Activated CD4-positive, alpha-beta T cell treated with anti-CD3 and anti-CD28 coated beads, Interleukin-2, Interleukin-4, amounts not matched to agents 100 ng/mL and 50 ng/mL, durations not matched to agents 16 hours and 8 hours (primary cell): Measurements from ENCODE around the gene FBXL17.

ENCODE experiments used
- DNase-seq: peaks from one replicate; pipeline ENCODE4 v3.0.0-alpha.2; 2020; ENCODE audit warnings: low spot score

Gene FBXL17

DNA sequence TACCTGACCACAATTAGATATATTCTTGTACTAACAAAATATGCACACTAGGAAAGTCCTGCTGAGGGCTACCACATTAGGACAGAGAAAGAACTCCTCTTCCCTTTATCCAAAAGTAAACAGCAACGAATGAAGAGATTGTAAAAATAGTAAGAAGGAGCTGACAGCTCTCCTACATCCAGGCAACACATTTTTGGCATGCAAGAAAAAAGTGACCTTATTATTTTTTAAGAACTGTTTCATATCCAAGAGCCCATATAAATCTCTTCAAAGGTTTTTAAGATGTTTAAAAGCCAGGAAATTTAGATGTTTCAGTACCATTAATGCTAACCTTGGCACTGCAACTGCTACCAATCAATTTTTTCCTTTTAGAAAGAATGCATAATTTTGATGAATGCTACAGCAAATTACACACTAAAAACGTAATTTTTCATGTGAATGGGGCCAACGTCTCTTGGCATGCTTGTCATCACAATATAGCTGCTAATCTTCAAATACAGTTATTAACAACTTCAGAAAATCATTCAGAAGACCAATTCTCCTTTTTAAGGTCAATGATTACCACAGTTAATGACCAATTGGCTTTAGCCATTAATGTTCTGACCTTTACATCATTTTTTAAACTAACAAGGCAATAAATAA lies 132.0 kb downstream of the FBXL17 start:
- no peak for DNase-seq

DNA sequence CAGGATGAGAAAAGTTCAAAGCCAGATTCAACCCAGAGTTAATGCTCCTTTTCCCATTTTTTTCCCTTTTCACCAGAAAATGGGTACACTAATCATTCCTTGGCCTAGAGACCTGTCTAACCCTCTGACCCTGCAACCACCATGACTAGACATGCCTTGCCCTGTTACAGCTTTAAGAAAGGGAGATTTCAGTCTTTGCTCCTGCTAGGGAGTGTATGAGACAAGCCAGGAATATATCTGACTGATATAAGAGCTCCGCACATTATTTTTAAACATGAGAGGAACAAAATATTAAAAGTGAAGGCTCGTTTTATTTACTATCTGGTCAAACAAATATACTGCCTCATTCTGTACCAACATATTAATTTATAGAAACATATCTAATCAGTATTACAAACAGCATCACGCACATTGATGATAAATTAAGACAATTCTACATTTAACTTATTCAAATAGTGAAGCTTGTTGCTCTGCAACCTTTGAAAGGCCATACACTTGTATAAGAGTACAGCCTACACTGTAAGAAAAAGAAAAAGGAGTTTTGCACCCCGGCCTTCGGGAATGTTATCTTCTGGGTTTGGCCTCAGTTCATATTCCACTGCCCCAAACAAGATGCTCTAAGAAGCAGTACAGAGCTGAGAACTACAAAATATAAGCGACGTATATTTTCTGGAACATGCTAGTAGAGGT lies 132.7 kb downstream of the FBXL17 start:
- DNase-seq, result no peak

DNA sequence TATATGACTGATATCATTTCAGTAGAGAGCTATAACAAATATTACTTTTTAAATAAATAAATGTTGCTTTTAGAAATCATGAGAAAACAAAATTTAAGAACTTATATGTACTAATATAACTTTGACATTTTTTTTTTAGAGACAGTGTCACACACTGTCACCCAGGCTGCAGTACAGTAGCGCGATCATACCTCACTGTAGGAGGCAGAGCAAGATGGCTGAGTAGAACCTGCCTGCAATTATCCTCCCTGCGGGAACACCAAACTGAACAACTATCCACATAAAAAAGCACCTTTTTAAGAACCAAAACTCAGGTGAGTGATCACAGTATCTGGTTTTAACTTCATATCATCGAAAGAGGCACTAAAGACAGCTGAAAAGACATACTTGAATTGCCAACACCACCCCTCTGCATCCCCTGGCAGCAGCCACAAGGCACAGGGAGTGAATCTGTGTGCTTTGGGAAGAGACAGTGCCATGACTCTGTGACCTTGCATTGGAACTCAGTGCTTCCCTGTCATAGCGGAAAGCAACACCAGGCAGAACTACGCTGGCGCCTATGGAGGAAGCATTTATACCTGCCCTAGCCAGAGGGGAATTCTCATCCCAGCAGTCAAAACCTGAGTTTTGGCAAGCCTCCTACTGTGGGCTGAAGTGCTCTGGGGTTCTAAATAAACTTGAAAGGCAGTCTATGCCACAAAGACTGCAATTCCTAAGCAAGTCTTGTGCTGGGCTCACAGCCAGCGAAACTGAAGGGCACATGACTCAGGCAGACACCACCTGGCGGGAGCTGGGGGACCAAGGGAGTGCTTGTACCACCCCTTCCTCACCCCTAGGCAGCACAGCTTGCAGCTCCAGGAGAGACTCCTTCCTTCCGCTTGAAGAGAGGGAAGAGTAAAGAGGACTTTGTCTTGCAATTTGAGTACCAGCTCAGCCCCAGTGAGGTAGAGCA lies 142.7 kb downstream of the FBXL17 start:
- no peak for DNase-seq

DNA sequence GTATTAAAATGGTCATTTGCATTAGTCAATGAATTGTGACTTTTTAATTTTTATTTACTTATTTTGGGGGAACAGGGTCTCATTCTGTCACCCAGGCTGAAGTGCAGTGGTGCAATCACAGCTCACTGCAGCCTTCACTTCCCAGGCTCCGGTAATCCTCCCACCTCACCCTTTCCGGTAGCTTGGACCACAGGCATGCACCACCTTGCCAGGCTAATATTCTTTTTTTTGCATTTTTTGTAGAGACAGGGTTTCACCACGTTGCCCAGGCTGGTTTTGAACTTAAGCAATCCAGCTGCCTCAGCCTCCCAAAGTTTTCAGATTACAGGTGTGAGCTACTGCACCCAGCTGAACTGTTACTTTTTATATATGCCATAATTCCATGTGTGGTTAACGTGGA lies 143.4 kb downstream of the FBXL17 start:
- no peak for DNase-seq

DNA sequence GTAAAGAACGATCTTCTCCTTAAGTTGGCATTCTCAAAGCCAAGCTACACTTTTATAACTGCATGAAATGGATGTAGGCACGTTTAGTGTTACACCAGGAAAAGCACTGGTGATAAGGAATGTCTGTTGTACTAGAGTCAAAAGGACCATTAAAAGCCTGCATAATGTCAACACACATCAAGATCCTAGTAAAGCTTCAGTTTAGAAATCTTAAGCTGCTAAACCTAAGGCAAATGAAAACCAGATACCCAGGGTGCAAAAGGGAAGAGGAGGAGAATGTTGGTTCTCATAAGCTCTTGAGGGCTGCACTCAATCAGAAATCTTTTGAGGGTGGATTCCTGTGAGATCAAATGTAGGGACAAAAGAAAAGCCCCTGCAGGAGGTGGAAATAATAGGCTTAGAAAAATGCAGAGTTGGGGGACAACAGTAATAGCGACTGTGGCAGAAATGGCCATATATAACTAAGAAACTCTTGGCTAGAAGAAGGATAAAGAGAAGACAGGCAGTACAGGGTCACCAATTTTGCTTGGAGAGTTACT lies 148.2 kb downstream of the FBXL17 start:
- DNase-seq, result no peak

DNA sequence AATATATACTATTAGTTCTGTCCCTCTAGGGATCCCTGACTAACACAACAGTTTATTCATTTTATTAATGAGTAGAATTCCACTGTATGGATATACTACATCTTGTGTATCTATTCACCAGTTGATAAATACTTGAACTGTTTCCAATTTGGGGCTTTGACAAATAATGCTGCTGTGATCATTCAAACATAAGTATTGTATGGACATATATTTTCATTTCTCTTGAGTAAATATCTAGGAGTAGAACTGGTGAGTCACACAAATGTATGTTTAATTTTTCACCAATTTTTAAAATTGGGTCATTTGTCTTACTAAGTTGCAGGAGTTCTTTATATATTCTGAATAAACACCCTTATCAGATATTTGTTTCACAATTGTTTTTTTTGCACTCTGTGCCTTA lies 149.1 kb downstream of the FBXL17 start:
- DNase-seq, result no peak

DNA sequence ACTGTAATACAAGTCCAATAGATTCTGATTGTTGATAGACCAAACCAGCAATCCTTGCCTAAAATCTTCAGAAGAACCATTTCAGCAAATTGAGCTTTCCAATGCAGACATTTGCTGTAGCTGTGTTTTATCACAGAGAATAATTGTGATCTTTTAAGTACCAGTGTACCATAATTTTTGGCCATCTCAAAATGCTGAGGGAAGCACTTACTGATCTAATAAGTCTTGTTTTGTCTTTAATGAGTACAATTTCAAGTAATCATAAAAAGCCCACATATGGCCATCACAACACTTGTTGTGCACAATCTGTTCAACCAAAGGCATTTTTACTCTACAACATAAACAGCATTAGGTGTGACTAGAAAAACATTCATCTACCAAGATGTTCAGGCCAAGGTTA lies 159.9 kb downstream of the FBXL17 start:
- DNase-seq, result no peak

DNA sequence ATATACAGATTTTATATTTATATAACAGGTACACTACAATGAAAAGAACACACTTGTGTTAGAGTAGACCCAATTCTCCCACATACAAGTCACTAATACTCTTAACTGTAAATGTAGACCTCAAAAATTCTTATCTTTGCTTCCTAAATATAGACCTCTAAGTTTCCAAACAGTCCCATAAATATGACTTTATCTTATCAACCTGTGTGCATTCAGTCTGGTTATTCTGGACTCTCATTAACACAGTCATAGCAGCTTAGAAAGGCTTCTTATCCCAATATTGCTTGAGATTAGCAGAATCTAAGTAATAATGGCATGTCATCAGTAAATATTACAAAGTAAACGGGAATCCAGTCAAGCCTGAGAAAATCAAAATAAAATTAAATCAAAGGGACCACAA lies 161.1 kb downstream of the FBXL17 start:
- DNase-seq, result no peak

DNA sequence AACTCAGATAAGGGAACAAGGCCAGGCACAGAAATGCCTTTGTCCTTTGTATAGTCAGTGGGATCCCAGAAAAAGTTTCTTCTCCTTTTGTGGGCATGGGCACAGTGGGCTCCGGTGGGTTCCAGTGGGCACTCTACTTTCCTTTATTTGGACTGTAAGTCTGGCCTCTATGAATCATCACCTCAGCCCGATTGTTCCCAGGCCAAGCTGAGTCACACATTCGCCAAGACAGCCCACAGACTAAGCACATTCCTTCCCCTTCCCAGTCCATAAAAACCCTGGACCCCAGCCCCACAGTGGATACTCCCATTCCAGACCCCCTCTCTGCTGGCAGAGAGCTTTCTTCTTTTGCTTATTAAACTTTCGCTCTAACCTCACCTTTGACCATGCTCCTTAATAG lies 165.0 kb downstream of the FBXL17 start:
- DNase-seq, result no peak

DNA sequence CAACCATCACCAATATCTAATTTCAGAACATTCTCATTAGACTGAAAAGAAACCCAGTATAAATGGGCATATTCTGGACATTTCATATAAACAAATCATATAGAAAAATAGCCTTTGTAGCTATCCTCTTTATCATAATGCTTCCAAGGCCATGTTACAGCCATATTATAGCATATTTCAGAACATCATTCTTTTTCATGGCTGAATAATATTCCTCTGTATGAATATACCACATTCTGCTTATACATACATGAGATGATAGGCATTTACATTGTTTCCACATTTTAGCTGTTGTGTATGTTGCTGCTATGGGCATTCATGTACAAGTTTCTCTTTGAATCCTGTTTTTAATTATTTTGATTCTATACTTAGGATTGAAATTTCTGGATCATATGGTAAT lies 167.0 kb downstream of the FBXL17 start:
- no peak for DNase-seq

DNA sequence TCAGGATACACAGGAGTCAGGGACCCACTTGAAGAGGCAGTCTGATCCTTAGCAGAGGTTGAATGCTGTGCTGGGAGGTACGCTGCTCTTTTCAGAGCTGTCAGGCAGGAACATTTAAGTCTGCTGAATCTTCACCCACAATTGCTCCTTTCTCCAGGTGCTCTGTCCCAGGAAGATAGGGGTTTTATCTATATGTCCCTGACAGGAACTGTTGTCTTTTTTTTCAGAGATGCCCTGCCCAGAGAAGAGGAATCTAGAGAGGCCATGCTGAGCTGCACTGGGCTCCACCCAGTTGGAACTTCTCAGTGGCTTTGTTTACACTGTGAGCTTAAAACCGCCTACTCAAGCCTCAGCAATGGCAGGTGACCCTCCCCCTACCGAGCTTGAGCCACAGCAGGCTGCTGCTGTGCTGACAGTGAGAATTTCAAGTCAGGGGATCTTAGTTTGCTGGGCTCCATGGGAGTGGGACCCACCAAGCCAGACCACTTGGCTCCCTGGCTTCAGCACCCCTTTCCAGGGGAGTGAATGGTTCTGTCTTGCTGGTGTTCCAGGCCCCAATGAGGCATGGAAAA lies 169.0 kb downstream of the FBXL17 start:
- DNase-seq, result no peak

DNA sequence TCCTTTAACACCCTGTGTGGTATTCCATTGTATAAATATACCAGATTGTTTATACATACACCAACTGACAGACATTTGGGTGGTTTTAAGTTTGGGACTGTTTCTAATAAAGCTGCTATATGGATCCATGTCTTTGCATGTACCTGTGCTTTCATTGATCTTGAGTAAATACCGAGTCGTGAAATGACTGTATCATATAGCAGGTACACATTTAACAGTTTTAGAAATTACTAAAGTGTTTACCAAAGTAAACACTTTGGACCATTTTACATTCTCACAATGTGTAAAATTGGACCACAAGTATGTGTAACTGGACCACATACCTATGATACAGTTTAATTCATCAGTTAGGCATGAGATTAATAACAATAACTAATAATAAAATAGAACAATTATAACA lies 175.2 kb downstream of the FBXL17 start:
- peak; percentile 3 for DNase-seq

DNA sequence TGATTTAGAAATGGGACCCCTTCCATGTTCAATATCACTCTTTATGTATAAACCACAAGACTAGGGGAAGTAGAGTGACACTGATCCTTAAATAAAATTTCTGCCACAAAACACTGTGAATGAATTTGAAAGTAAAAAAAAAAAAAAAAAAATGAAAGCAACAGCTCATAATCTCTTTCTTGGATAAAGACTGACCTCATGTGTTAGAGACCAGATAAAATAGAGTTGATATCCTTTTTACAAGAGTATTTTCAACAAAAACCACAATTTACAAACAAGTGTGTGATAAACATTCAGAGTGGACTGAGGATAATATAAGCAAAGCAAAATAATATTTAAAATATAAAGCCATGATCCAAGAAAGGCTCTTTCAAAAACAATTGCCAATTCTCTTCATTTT lies 180.2 kb downstream of the FBXL17 start:
- DNase-seq, result no peak

DNA sequence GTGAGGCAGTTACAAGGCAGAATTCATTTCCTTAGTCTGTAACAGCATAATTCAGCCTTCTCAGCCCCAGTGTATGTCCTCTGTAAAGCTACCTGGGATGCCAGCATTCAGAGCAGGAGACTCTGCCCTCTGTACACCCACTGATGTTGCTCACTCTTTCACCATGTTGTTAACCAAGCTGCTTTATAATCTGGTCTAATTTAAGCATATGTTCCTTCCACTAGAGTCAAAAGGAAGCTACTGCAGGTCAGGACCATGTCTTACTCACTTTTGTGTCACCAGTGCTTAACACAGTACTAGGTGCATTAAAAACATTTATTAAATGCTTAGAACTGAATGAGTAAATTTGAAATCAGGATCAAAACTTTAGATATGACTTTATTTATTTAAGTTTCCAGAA lies 185.6 kb downstream of the FBXL17 start:
- no peak for DNase-seq

DNA sequence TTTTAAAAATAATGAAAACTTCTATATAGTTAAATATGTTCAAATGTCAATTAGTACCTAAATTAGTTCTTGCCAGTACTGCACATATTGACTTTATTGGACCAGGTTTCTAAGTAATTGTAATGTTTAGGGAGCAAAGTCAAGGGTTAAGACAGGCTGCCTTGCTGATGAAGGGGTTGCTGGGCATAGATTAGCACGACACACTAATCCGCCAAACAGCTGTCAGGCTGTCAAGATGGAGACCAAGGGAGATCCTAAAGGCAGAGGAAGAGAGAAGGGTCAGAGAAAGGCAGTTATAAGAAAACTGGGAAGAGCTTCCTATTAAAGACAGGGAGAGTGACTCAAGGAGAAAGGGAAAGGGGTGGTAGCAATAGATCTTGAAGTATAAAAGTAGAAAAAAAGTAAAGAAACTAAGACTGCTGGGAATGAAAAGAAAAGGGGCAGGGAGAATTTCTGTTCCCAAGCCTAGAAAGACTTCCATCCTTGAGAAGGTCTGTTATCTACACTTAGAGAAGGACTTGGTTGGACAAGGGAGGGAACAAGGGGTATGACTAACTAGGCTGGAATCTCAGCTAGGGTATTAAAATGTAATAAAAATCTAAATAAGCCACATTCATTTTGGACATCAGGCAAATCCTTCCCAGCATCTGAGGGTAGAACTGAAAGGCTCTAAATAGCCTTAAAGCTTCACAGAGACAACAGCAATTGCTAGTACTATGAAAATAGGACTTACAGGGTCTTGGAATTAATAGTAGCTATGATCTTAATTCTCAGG lies 188.7 kb downstream of the FBXL17 start:
- DNase-seq, result no peak

DNA sequence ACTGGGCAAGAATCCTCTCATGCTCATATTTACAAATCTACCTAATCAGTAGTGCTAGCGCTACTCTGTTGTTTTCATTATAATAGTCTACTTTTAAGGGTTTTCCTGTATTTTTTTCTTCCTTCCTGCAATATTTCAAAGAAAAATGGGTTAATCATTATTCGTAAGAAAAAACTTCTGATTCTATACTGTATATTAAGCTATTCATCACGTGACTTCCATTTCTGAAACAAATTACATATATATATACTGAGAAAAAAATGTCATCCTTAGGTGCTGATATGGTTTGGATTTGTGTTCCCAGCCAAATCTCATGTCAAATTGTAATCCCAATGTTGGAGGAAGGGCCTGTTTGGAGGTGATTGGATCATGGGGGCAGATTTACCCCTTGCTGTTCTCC lies 197.0 kb downstream of the FBXL17 start:
- no peak for DNase-seq

DNA sequence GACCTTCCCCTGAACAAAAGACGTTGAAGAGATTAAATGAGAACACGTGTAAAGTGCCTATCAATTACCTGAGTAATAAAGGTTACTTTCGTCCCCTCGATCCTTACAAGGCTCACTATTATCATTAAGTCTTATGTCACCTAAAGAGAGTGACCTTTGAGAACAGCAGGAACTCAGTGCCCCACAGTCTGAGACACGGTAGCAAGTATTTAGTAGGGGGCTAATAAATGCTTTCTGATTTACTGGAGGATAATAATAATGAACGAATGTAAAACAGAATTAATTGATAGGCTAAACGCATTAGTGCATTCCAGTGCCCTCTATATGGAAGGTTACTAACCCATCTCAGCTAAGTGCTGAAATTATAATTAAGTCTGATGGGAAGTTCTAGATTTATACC lies 199.9 kb downstream of the FBXL17 start:
- DNase-seq, result no peak

DNA sequence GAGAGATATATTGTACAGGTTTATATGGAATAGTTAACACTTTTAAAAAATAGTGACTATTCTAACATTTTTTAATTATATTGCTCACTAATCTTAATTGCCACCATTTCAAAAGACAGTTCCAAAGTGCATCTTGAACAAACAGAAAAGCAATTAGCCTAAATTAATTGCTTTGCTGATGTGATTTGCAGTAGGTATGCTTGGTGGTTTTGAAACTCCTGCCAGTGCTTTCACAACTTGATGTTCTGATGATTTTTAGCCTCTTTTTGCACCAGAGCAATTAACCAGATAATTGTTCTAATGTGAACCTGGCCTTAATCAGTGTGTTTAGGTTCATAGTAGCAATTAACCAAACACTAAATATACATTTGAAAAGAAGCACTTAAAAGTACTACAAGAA lies 207.6 kb downstream of the FBXL17 start:
- no peak for DNase-seq

DNA sequence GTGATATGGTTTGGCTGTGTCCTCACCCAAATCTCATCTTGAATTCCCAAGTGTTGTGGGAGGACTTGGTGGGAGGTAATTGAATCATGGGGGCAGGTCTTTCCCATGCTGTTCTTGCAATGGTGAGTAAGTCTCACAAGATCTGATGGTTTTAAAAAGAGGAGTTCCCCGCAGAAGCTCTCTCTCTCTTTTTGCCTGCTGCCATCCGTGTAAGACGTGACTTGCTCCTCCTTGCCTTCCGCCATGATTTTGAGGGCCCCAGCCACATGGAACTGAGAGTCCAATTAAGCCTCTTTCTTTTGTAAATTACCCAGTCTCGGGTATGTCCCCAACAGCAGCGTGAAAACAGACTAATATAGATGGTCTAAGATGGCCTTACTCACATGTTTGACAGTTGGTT lies 210.1 kb downstream of the FBXL17 start:
- no peak for DNase-seq

DNA sequence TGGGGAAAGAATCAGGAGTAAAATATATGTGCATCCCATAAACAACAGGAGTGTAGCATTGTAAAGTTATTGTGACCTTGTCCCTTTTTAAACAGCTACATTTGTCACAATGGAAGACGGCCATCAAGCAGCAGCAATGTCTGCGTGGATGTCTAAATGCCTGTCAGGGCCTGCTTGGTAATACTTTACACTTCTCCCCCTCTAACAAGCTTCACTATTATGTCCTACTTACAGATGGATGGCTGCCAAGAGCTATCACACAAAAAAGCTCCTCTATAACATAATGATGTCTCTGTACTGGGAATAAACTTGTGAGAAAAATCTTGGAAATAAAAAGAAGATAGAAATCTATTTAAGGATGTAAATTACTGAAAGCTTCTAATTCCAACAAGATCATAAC lies 213.0 kb downstream of the FBXL17 start:
- no peak for DNase-seq

DNA sequence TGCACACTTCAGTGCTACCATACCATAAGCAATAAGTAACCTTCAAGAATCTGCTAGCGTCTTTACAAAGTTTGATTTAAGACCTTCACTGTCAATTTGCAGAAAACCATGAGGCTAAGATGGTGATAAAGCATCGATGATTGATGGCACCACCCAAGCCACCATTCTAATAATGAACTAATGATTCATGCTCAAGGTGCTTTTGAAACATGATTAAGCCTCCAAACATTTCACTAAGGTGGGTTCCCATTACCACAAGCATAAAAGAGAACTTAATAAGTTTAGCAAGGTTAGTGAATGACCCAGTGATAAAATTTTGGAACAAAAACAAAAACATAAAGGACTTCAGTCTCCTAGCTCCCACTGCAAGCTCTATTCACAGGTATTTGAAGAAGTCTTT lies 214.7 kb downstream of the FBXL17 start:
- DNase-seq, result no peak

DNA sequence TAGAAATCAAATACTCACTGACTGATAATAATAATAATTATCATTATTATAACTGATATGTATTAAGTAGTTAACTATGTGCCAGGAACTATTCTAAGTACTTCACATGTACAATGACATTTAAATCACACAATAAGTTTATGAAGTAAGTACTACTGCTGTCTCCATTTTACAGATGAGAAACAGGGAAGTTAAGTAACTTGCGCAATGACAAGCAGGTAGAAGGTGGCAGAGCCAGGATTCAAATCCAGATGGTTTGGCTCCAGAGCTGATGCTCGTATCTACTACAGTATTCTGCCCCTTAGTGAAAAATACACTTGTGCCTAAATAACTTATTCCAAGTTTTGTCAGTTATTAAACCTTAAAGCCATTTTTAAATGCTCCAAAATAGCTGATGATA lies 217.3 kb downstream of the FBXL17 start:
- DNase-seq, result no peak
